ENCODE data around the gene FOXD4L6.
"Not testable (repeated sequence)": the region's sequence is repeated elsewhere in the genome, so short reads cannot be mapped to it uniquely, and the experiment has no call there.

The FOXD4L6 gene

GRCh38 chr9:41098759-41099158, 29.7 kb downstream of the FOXD4L6 start:
- DNase-seq, result not testable (repeated sequence)

GRCh38 chr9:41095060-41095459, 33.4 kb downstream of the FOXD4L6 start:
- DNase-seq, result not testable (repeated sequence)

GRCh38 chr9:41094010-41094773, 34.3 kb downstream of the FOXD4L6 start:
- not testable (repeated sequence) for DNase-seq

- not testable (repeated sequence) for DNase-seq
These were observed 37.6 kb downstream of the FOXD4L6 start for GRCh38 chr9:41090922-41091321.

GRCh38 chr9:41090386-41090785, 38.1 kb downstream of the FOXD4L6 start:
- not testable (repeated sequence) for DNase-seq

- not testable (repeated sequence) for DNase-seq
These were observed 39.9 kb downstream of the FOXD4L6 start for GRCh38 chr9:41088450-41089059.

GRCh38 chr9:41087929-41088328, 40.6 kb downstream of the FOXD4L6 start:
- DNase-seq, result not testable (repeated sequence)

- not testable (repeated sequence) for DNase-seq
These were observed 41.2 kb downstream of the FOXD4L6 start for GRCh38 chr9:41087157-41087780.

- DNase-seq, result not testable (repeated sequence)
These were observed 41.8 kb downstream of the FOXD4L6 start for GRCh38 chr9:41086685-41087084.

GRCh38 chr9:41086215-41086614, 42.3 kb downstream of the FOXD4L6 start:
- not testable (repeated sequence) for DNase-seq

GRCh38 chr9:41082358-41082757, 46.1 kb downstream of the FOXD4L6 start:
- DNase-seq, result not testable (repeated sequence)

- not testable (repeated sequence) for DNase-seq
These were observed 49.0 kb downstream of the FOXD4L6 start for GRCh38 chr9:41079464-41079863.

- not testable (repeated sequence) for DNase-seq
These were observed 50.9 kb downstream of the FOXD4L6 start for GRCh38 chr9:41077586-41077985.
